GM19467 (cell line): ENCODE data around the gene CDC42BPB.

ENCODE experiments used
- ATAC-seq: cut with Tn5 transposase; IDR thresholded peaks from one replicate; pipeline ENCODE4 v1.9.1; 2021; ENCODE audit warnings: mild to moderate bottlenecking, moderate library complexity; ENCODE audit not compliant: unreplicated experiment

CDC42BPB gene

GRCh38 chr14:102920273-102920997 is 136.9 kb downstream of the CDC42BPB start:
- no peak for ATAC-seq

- ATAC-seq: no peak
Measured at GRCh38 chr14:102918438-102918837, 138.9 kb downstream of the CDC42BPB start.

- no peak for ATAC-seq
Measured at GRCh38 chr14:102917469-102918211, 139.7 kb downstream of the CDC42BPB start.

GRCh38 chr14:102917056-102917385 is 140.3 kb downstream of the CDC42BPB start:
- no peak for ATAC-seq

- no peak for ATAC-seq
Measured at GRCh38 chr14:102916347-102917055, 140.8 kb downstream of the CDC42BPB start.

GRCh38 chr14:102915292-102916110 is 141.8 kb downstream of the CDC42BPB start:
- no peak for ATAC-seq

- ATAC-seq: no peak
Measured at GRCh38 chr14:102914474-102915291, 142.7 kb downstream of the CDC42BPB start.

GRCh38 chr14:102913341-102914211 is 143.8 kb downstream of the CDC42BPB start:
- no peak for ATAC-seq

- ATAC-seq: no peak
Measured at GRCh38 chr14:102911991-102912761, 145.2 kb downstream of the CDC42BPB start.

GRCh38 chr14:102911541-102911951 is 145.8 kb downstream of the CDC42BPB start:
- no peak for ATAC-seq

GRCh38 chr14:102910442-102910841 is 146.9 kb downstream of the CDC42BPB start:
- no peak for ATAC-seq

GRCh38 chr14:102909911-102910310 is 147.4 kb downstream of the CDC42BPB start:
- no peak for ATAC-seq

GRCh38 chr14:102909462-102909861 is 147.9 kb downstream of the CDC42BPB start:
- no peak for ATAC-seq

- no peak for ATAC-seq
Measured at GRCh38 chr14:102908766-102909455, 148.4 kb downstream of the CDC42BPB start.

GRCh38 chr14:102907980-102908730 is 149.2 kb downstream of the CDC42BPB start:
- ATAC-seq: no peak

GRCh38 chr14:102907303-102907844 is 150.0 kb downstream of the CDC42BPB start:
- no peak for ATAC-seq
